Smooth muscle cell (in vitro differentiated cells): ENCODE results near the gene KRTCAP3. TPM values are rescaled to one million over a fixed set of nuclear protein-coding genes. Genes with fewer than 3 reads are reported as not detected.

Source experiments
- DNase-seq: peaks from one replicate; lab custom pipeline; 2025; ENCODE audit not compliant: unreplicated experiment; lab: John Stamatoyannopoulos, UW
- H2AFZ ChIP-seq: fragments of 200-600 bp; sonication (generic); 2 replicates; pipeline ENCODE4 v1.6.0; 2016; ENCODE audit warnings: antibody characterized with exemption, low read depth, mild to moderate bottlenecking
- H3F3A ChIP-seq: fragments of 200-600 bp; sonication (generic); 2 replicates; pipeline ENCODE4 v1.6.0; 2017; ENCODE audit warnings: antibody characterized with exemption, low read depth
- H3K27ac ChIP-seq: fragments of 200-600 bp; sonication (generic); 2 replicates; pipeline ENCODE4 v1.5.1; 2016; ENCODE audit warnings: low read depth, mild to moderate bottlenecking
- H3K27me3 ChIP-seq: fragments of 200-600 bp; sonication (generic); 2 replicates; pipeline ENCODE4 v1.6.1; 2016; ENCODE audit warnings: low read depth, mild to moderate bottlenecking
- H3K36me3 ChIP-seq: fragments of 200-600 bp; sonication (generic); 2 replicates; pipeline ENCODE4 v1.5.1; 2016; ENCODE audit warnings: low read depth
- H3K4me1 ChIP-seq: fragments of 200-600 bp; sonication (generic); 2 replicates; pipeline ENCODE4 v1.5.1; 2016; ENCODE audit warnings: low read depth
- H3K4me2 ChIP-seq: fragments of 200-600 bp; sonication (generic); 2 replicates; pipeline ENCODE4 v1.6.0; 2016; ENCODE audit warnings: mild to moderate bottlenecking
- H3K4me3 ChIP-seq: fragments of 200-600 bp; sonication (generic); 2 replicates; pipeline ENCODE4 v1.5.1; 2016; ENCODE audit warnings: mild to moderate bottlenecking
- H3K79me2 ChIP-seq: fragments of 200-600 bp; sonication (generic); 2 replicates; pipeline ENCODE4 v1.6.0; 2016; ENCODE audit warnings: low read depth, mild to moderate bottlenecking
- H3K9ac ChIP-seq: fragments of 200-600 bp; sonication (generic); 2 replicates; pipeline ENCODE4 v1.6.0; 2016; ENCODE audit warnings: low read depth
- H3K9me3 ChIP-seq: fragments of 200-600 bp; sonication (generic); replicated peaks from 2 replicates; pipeline ENCODE4 v1.5.1; 2016; ENCODE audit warnings: low read depth
- H4K20me1 ChIP-seq: fragments of 200-600 bp; sonication (generic); 2 replicates; pipeline ENCODE4 v1.6.0; 2016; ENCODE audit warnings: low read depth
- CTCF ChIP-seq: fragments of 200-600 bp; sonication (generic); IDR thresholded peaks from 2 replicates; pipeline ENCODE4 v1.5.1; 2017; ENCODE audit warnings: borderline replicate concordance, mild to moderate bottlenecking, antibody characterized with exemption; ENCODE audit not compliant: insufficient read depth, poor library complexity, severe bottlenecking
- WGBS: methylation state at CpG from one replicate; pipeline ENCODE4 v1.1.7; 2016; ENCODE audit warnings: low lambda C conversion rate; 5-methylcytosine and 5-hydroxymethylcytosine counted together
- polyA plus RNA-seq: library from polyadenylated mRNA; unstranded; fragments of >200 nt; fragmentation: Nextera tagmentation; extraction: Ambion mirVana; gene quantifications from 2 replicates; pipeline ENCODE4 v1.2.1, GENCODE V29; 2016
- total RNA-seq: library from RNA; depleted of rRNA; stranded (reverse); fragments of >200 nt; gene quantifications from 2 replicates; pipeline ENCODE4 v1.2.3, GENCODE V29; 2014

The KRTCAP3 gene
- total and polyA plus RNA-seq, 2 experiments from 2014 or later: 2.9 to 3.2 TPM

DNA sequence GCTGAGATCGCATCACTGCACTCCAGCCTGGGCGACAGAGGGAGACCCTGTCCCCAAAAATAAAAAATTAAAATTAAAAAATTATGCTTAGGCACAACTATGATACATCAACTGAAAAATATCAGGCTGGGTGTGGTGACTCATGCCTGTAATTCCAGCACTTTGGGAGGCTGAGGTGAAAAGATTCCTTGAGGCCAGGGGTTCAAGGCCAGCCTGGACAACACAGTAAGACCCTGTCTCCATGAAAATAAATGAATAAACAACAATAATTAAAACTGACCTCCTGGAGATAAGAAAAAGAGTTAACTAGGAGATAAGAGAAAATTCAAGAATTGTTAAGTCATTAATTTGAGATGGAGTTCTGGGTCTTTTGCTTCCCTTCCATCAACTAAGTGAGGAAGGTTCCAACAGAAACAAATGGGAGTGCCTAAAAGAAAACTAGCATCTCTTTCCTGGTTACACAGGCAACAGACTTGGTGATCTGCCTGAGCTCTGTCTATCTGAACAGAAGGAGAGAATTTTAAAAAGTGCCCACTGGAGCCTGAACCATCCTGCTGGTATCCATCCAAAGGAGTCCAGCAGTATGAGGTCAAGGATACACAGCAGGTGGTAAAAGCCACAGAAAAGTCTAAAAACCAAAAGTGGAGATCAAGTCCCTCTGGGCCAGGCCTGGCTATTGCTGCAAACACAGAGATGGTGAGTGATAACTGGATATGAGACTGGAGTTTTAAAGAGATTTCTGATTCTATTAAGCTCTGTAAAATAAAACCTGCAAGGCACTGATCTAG, 41.6 kb upstream of the KRTCAP3 start:
- Histone ChIP-seq H3K36me3 (no peaks in the 10 kb centered on the region), H3K4me1 (no peaks in the 10 kb centered on the region), H3K27me3 (no peaks in the 10 kb centered on the region), H4K20me1 (peaks cover 79% of the 10 kb centered on the region), H3K27ac (no peak overlapping the region), H3F3A (no peaks in the 10 kb centered on the region), H3K79me2 (peaks cover 98% of the 10 kb centered on the region), H2AFZ (no peak overlapping the region), H3K9me3 (no peaks in the 10 kb centered on the region), H3K9ac (no peak overlapping the region), H3K4me2 (no peak overlapping the region), H3K4me3 (no peak overlapping the region)
- no peak for DNase-seq
- WGBS: 100% methylated on average over 2 of the region's 2 CpGs
- no peak for TF ChIP-seq CTCF

- Histone ChIP-seq H3K9me3 (no peaks in the 10 kb centered on the region), H3K27me3 (no peaks in the 10 kb centered on the region), H3K4me1 (peaks cover 11% of the 10 kb centered on the region), H3F3A (no peaks in the 10 kb centered on the region), H3K4me3 (peak overlapping the region; percentile 99), H3K79me2 (peaks cover 62% of the 10 kb centered on the region), H3K27ac (peak overlapping the region; percentile 68), H4K20me1 (peaks cover 42% of the 10 kb centered on the region), H3K9ac (peak overlapping the region; percentile 90), H3K4me2 (peak overlapping the region; percentile 85), H3K36me3 (no peaks in the 10 kb centered on the region), H2AFZ (no peak overlapping the region)
- DNase-seq: no peak
- peak; percentile 31 for TF ChIP-seq CTCF
- 55% methylated on average over 16 of the region's 16 CpGs for WGBS
Measured at GRCh38 chr2:27407798-27408491, 34.2 kb upstream of the KRTCAP3 start.

GRCh38 chr2:27408601-27409320, 33.4 kb upstream of the KRTCAP3 start:
- no peak for DNase-seq
- H3F3A ChIP-seq: no peaks in the 10 kb centered on the region
- peak overlapping the region; percentile 99 for H3K4me3 ChIP-seq
- H3K4me1 ChIP-seq: peaks cover 11% of the 10 kb centered on the region
- peak overlapping the region; percentile 85 for H3K4me2 ChIP-seq
- under 1% methylated on average over 24 of the region's 33 CpGs for WGBS
- H3K9me3 ChIP-seq: no peaks in the 10 kb centered on the region
- peak overlapping the region; percentile 68 for H3K27ac ChIP-seq
- peaks cover 54% of the 10 kb centered on the region for H3K79me2 ChIP-seq
- no peaks in the 10 kb centered on the region for H3K36me3 ChIP-seq
- no peaks in the 10 kb centered on the region for H3K27me3 ChIP-seq
- H2AFZ ChIP-seq: peak overlapping the region; percentile 99
- peaks cover 34% of the 10 kb centered on the region for H4K20me1 ChIP-seq
- peak overlapping the region; percentile 90 for H3K9ac ChIP-seq
- no peak for TF ChIP-seq CTCF
